Activated CD4-positive, alpha-beta T cell treated with anti-CD3 and anti-CD28 coated beads, Interleukin-2, amount 50 U/mL, for 4 hours (primary cell): ENCODE results near the gene RERG.

Experiments
- DNase-seq, 2 experiments: peaks; one replicate each; pipeline ENCODE4 v3.0.0-alpha.2; 2020

RERG gene

GRCh38 chr12:15216036-15216889 is 5.0 kb downstream of the RERG start:
- DNase-seq: no peak

- DNase-seq: no peak
Observed at GRCh38 chr12:15214851-15215601, 6.2 kb downstream of the RERG start.

GRCh38 chr12:15212930-15213329 is 8.3 kb downstream of the RERG start:
- no peak for DNase-seq

- DNase-seq: no peak
Observed at GRCh38 chr12:15209782-15210181, 11.4 kb downstream of the RERG start.

- DNase-seq: no peak
Observed at GRCh38 chr12:15208871-15209656, 12.2 kb downstream of the RERG start.

- DNase-seq: no peak
Observed at GRCh38 chr12:15208140-15208539, 13.1 kb downstream of the RERG start.

- DNase-seq: no peak
Observed at GRCh38 chr12:15206831-15207389, 14.3 kb downstream of the RERG start.

GRCh38 chr12:15206338-15206737 is 14.9 kb downstream of the RERG start:
- DNase-seq: no peak

- no peak for DNase-seq
Observed at GRCh38 chr12:15205341-15206010, 15.7 kb downstream of the RERG start.

GRCh38 chr12:15201456-15201855 is 19.8 kb downstream of the RERG start:
- DNase-seq: no peak

- no peak for DNase-seq
Observed at GRCh38 chr12:15201056-15201455, 20.2 kb downstream of the RERG start.

GRCh38 chr12:15200641-15201040 is 20.6 kb downstream of the RERG start:
- DNase-seq: no peak

GRCh38 chr12:15199930-15200329 is 21.3 kb downstream of the RERG start:
- no peak for DNase-seq

- DNase-seq: no peak
Observed at GRCh38 chr12:15196678-15197505, 24.3 kb downstream of the RERG start.

GRCh38 chr12:15196221-15196620 is 25.0 kb downstream of the RERG start:
- no peak for DNase-seq

GRCh38 chr12:15194456-15195368 is 26.5 kb downstream of the RERG start:
- DNase-seq: no peak

- DNase-seq: no peak
Observed at GRCh38 chr12:15193946-15194345, 27.3 kb downstream of the RERG start.

GRCh38 chr12:15192720-15193119 is 28.5 kb downstream of the RERG start:
- DNase-seq: no peak

- no peak for DNase-seq
Observed at GRCh38 chr12:15188127-15188526, 33.1 kb downstream of the RERG start.

- DNase-seq: no peak
Observed at GRCh38 chr12:15186597-15186996, 34.6 kb downstream of the RERG start.
